Right ventricle myocardium inferior (tissue), 1 donor: ENCODE measurements around the gene RAB29. TPM values are rescaled to one million over a fixed set of nuclear protein-coding genes. Genes with fewer than 3 reads are reported as not detected.
A peak's percentile ranks its signal among the peaks of the same experiment; 100 is the strongest.

ENCODE experiments used
- ATAC-seq: fragments of 200-7000 bp; cut with Tn5 transposase; one replicate; pipeline ENCODE4 v1.9.1; 2020; ENCODE audit warnings: mild to moderate bottlenecking, moderate library complexity
- DNase-seq: peaks from one replicate; pipeline ENCODE4 v3.0.0; 2021; ENCODE audit errors: missing footprints
- intact Hi-C: fragments of 100-400 bp; cut with DNase I; formaldehyde crosslinking; loops from one replicate; pipeline ENCODE4 v1.11.0; 2022
- total RNA-seq: library from RNA; stranded (reverse); fragmentation: NEBNext Ultra II Directional; extraction: Animal tissue kit (Norgen Biotek cat#: 25700); gene quantifications from one replicate; pipeline ENCODE4 v1.2.1, GENCODE V29; 2021
- donor health status: DM: no; HTN: yes; CAD: no; lungs with severe emphysema.

The RAB29 gene
- total RNA-seq, 1 donor from 2014 or later = 16.6 TPM

GRCh38 chr1:205774198-205775014, 876 bp downstream of the RAB29 start:
- intact Hi-C loops = no loop called here
- peak; percentile 15 for ATAC-seq
- DNase-seq = no peak

DNA sequence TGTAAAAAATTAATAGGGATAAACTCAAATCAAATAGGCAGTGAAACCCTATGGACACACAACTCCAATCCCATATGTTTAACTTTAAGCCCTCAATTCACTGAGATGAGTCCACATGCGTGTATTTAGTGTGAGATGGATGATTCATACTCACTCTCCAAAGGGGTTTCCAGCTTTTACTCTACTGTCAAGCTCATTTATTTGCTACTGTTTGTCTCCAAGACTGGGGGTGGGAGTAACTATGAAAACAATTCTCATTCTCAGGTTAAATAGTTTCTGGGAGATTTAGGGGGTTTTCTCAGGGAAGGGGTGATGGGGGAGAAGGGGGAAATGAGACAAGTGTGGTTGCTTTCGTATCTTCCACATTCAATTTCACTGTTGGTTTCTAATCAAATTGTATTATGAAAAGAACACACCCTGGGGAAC, 2.7 kb downstream of the RAB29 start:
- no peak for DNase-seq
- ATAC-seq = no peak
- intact Hi-C loops = no loop called here

- DNase-seq = no peak
- intact Hi-C loops = no loop called here
- ATAC-seq = no peak
Observed at GRCh38 chr1:205770618-205771017, 4.7 kb downstream of the RAB29 start.

- intact Hi-C loops = no loop called here
- no peak for DNase-seq
- no peak for ATAC-seq
Observed at GRCh38 chr1:205769641-205770365, 5.5 kb downstream of the RAB29 start.

- ATAC-seq (no peak), DNase-seq (no peak)
- intact Hi-C loops = no loop called here
Observed at GRCh38 chr1:205767248-205767647, 8.0 kb downstream of the RAB29 start.

GRCh38 chr1:205766570-205766969, 8.7 kb downstream of the RAB29 start:
- DNase-seq (no peak), ATAC-seq (no peak)
- intact Hi-C loops = no loop called here

DNA sequence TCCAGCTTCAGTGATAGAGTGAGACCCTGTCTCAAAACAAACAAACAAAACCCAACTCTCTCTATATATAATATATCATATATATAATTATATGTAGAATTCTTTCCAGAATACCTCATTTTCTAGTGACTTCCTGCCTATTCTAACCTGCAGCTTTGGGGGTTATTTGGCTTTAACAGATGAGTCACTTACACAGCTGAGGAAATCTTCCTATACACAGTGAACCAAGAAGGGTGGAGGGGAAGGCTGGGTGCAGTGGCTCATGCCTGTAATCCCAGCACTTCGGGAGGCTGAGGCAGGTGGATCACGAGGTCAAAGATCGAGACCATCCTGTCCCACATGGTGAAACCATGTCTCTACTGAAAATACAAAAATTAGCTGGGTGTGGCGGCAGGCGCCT, 9.2 kb downstream of the RAB29 start:
- DNase-seq = no peak
- no peak for ATAC-seq
- intact Hi-C loops = no loop called here

- DNase-seq = no peak
- intact Hi-C loops = no loop called here
- ATAC-seq = no peak
Observed at GRCh38 chr1:205764578-205764977, 10.7 kb downstream of the RAB29 start.

DNA sequence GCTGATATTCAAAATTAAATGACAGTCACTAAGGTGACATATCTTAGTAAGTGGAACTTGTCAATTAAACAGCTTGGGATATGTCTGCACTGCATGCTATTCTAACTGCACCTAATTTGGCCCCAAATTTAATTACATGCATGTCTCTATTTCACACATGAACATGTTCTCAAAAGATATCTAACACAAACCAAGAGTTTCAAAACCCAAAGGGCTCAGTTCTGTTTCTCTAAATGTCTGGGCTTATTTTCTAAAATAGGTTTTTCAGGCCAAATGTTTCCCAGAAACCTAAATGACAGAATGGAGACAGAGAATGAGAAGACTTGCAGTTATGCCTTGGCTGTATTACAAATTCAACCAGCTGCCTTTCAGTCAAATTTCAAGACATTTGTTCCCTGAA, 11.3 kb downstream of the RAB29 start:
- ATAC-seq = no peak
- no peak for DNase-seq
- intact Hi-C loops = no loop called here

DNA sequence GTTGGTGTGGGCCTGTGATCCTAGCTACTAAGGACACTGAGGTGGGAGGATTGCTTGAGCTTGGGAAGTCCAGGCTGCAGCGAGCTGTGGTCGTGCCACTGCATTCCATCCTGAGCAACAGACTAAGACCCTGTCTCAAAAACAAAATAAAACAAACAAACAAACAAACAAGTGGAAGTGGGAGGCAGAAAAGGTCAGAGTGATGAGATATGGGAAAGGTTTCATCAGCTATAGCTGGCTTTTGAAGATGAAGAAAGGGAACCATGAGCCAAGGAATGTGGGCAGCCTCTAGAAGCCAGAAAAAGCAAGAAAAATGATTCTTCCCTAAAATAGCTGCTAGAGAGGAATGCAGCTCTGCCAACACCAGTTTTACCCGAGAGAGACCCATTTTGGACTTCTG, 14.7 kb downstream of the RAB29 start:
- DNase-seq (no peak), ATAC-seq (no peak)
- intact Hi-C loops = no loop called here

GRCh38 chr1:205756552-205756951, 18.7 kb downstream of the RAB29 start:
- no peak for ATAC-seq
- intact Hi-C loops = no loop called here
- no peak for DNase-seq

- ATAC-seq (no peak), DNase-seq (no peak)
- intact Hi-C loops = no loop called here
Observed at GRCh38 chr1:205754857-205755256, 20.4 kb downstream of the RAB29 start.

DNA sequence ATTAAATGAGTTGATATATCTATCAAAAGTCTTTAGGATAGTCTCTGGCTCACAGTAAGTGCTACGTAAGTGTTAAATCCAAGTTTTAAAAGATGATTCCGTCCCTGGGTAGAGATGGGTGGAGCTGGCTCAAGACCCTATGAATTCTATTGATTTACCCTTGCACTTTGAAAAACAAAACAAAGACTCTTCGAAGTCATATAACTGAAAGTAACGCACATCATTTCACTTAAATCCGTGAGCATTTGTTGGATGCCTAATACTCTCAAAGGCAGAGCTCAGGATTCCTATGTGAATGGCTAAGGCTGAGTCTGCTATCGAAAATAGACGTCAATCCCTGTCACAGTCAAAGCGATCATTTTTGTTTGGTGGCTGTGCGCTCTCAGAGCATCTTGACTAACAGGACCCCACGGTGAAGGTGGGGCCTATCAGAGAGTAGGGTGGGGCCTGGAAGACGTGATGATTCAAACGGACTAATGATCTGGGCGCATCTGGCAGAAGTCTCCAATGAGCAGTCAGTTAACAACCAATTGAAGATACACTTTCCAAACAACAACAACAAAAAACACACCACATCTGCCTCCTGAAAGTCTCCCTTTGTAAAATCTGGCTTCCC, 24.1 kb downstream of the RAB29 start:
- intact Hi-C loops = no loop called here
- no peak for DNase-seq
- no peak for ATAC-seq

DNA sequence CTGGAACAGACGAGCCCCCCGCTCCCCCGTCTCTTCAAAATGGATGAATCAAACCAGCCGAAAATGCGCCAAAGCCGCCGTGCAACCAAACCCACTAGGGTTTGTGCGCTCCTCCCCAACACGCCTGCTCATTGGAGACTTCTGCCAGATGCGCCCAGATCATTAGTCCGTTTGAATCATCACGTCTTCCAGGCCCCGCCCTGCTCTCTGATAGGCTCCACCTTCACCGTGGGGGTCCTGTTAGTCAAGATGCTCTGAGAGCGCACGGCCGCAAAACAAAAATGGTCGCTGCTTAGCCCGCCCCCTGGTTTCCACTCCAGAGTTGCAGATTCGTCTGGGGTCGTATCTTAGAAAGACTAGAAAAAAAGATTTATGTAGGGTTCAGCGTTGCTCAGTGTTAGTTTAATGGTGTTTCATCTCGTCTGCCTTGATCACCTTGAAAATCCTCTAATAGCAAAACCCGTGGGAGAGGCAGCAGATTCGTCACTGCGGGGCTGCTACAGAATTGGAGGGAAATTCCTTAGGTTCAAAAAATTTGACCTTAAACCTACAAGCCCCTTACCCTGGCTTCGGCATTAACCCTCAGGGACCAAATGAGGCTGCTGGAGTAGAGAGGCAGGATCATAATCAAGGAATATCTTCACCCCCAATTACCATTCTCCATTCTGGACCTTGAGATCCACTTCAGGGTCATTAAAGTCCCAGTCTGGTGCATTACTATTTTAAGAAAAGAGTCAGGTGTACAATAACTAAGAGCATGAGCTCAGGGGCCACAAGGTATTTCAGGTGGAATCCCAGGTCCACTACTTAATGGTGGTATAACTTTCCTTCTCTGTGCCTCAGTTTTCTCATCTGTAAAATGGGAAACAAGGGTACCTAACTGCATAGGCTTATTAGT, 24.9 kb downstream of the RAB29 start, which contains the start of gene NUCKS1:
Gene NUCKS1, minus strand, starts transcription at position 45 of the 898 bp plus-strand sequence. CDS start 209 bp downstream, outside the sequence.
- intact Hi-C loops = no loop called here
- ATAC-seq (peak; percentile 90), DNase-seq (peak; percentile 99)

GRCh38 chr1:205749234-205750137, 25.8 kb downstream of the RAB29 start:
- DNase-seq = peak; percentile 96
- intact Hi-C loops = loop anchor here (1.0 kb wide), 2 partner anchors 64 to 164 kb away; partner anchors contain the start of gene SLC41A1
- peak; percentile 94 for ATAC-seq

GRCh38 chr1:205748403-205749233, 26.7 kb downstream of the RAB29 start:
- DNase-seq (no peak), ATAC-seq (peak; percentile 30)
- intact Hi-C loops = loop anchor here (1.0 kb wide), 2 partner anchors 65 to 165 kb away; partner anchors contain the start of gene SLC41A1
